HL-60/S4 (cell line): ENCODE measurements around the gene DPYSL5.
"Not testable (repeated sequence)": the region's sequence is repeated elsewhere in the genome, so short reads cannot be mapped to it uniquely, and the experiment has no call there.

ENCODE experiments used
- in situ Hi-C: fragments of 300-500 bp; cut with MboI; formaldehyde crosslinking; loops from 2 replicates; pipeline ENCODE4 v1.14.3; 2022; ENCODE audit warnings: low sequenced_read_pairs

The DPYSL5 gene

DNA sequence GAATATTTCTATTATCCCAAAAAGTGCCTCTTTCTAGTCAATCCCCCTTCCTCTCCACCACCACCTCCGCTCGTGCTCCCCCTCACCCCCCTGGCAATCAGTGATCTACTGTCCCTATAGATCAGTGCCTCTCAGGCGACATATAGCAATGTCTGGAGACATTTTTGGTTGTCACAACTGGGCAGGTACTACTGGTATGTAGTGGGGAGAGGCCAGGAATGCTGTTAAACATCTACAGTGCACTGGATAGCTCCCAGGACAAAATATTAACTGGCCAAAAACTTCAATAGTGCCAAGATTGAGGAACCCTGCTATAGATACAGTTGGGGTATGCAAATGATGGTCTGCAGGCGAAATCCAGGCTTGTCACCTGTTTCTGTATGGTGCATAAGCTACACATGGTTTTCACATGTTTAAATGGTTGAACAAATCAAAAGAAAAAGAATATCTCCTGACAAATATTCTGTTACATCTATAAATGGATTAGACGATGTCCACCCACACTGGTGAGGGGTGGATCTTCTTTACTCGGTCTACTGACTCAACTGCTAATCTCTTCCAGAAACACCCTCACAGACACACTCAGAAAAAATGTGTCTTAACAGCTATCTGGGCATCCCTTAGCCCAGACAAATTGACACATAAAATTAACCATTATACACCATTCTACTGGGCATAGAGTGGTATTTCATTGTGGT lies 25.5 kb downstream of the DPYSL5 start:
- in situ Hi-C loops: no loop called here

- in situ Hi-C loops: no loop called here
These were observed 26.6 kb downstream of the DPYSL5 start for GRCh38 chr2:26874514-26874913.

GRCh38 chr2:26875065-26875634 lies 27.2 kb downstream of the DPYSL5 start:
- in situ Hi-C loops: no loop called here

DNA sequence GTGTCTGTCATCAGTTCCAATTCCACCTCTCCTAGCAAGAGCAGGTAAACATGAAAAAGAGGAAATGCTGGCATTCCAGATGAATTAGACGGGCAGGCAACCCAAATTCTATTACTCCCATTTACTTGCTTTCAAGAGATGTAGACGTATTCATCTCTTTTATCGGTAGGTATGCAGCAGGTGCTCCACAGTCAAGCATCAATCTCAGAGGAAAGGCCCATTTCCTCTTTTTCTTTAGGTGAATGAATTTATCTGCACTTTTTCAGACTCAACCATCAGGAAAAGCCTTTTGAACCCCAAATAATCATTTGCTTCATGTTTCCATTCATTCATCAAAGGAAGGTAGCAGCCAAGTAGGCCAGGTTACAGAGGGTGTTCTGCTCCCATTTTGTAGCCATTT lies 27.9 kb downstream of the DPYSL5 start:
- in situ Hi-C loops: no loop called here

DNA sequence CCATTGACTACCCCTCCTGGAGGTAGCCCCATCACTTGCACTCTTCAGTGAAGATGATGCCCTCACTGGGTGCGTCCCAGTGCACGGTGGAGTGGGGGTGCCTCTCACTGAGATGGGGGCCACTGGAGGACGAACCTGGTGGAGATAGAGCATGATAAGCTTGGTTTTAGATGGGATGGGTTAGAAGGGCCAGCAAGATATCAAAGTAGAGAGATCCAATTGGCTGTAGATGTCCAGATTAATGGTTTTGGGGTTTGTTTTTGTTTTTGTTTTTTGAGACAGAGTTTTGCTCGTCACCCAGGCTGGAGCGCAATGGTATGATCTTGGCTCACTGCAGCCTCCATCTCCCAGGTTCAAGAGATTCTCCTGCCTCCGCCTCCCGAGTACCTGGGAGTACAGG lies 28.3 kb downstream of the DPYSL5 start:
- in situ Hi-C loops: no loop called here

- in situ Hi-C loops: no loop called here
These were observed 29.3 kb downstream of the DPYSL5 start for GRCh38 chr2:26877276-26877675.

GRCh38 chr2:26880161-26880560 lies 32.2 kb downstream of the DPYSL5 start:
- in situ Hi-C loops: no loop called here

- in situ Hi-C loops: no loop called here
These were observed 33.0 kb downstream of the DPYSL5 start for GRCh38 chr2:26880910-26881435.

DNA sequence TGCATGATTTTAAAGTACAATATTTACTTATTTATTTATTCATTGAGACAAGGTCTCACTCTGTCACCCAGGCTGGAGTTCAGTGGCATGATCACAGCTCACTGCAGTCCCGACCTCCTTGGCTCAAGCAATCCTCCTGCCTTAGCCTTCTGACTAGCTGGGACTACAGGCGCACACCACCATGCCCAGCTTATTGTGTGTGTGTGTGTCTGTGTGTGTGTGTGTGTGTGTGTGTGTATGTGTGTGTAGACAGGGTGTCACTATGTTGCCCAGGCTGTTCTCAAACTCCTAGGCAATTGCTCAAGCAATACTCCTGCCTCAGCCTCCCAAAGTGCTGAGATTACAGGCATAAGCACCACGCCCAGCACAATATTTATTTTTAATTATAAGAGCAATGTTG lies 34.3 kb downstream of the DPYSL5 start:
- in situ Hi-C loops: not testable (repeated sequence)

DNA sequence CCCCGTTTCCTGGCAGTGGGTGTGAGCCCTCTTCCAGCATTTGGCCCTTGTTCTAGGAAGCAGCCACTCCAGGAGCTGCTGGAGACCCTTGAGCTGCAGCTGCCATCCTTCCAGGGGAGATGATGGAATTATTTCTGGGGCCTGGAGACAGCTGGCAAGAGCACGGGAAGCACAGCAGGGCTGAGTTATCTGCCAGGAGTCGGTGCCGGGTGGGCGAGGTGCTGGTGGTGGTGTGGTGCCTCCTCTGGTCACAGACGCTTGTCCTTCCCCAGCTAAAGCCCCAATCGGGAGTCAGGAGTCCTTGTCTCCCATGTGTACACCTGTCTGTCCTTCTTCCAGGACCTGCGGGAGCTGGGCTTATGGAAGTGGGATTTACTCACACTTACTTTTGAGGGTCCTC lies 36.0 kb downstream of the DPYSL5 start:
- in situ Hi-C loops: no loop called here

DNA sequence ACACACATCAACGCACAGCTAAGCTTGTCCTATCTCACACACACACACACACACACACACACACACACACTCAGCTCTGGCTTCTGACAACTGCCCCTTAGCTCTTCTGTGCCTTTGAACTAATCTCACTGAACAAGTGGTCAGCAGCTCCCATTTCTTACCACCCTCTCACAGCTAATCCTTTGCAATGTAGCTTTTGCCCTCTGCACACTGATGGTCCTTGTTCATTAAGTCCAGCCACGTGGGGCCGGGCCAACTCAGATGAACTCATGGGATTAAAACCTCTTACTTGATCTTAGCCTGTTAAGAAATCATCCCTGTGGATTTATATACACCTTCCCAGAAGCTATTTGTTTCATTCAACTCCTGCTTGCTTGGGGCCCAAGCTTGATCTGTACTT lies 36.6 kb downstream of the DPYSL5 start:
- in situ Hi-C loops: no loop called here

DNA sequence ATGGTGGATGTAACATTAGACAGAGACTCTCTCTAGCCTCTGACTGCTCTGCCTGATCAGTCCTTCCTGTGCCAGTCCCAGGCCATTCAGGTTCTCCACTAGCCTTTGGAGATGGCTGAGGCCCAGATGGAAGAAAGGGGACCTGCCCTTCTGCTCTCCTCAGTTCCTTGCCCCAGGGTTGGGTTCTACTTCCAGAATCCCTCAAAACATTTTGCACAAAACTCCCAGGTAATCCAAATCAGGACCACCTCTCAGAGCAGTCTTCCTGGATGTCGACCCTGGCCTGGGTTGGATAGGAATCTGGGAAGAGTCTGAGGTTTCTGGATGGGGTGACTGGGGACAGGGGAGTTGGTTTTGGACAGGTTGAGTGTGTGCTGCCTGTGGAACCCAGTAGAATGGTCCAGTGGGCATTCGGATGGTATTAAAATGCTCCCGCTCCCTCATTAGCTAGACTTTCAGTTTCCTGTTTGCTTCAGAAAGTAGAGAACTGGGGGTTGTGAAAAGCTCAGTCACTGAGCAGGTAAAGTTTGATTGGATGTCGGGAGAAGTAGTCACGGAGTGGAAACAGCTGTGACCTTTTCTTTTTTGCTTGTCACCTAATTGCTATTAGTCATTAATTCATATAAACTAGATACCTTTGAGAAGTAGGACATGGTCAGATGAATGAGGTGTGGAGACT lies 37.9 kb downstream of the DPYSL5 start:
- in situ Hi-C loops: no loop called here

- in situ Hi-C loops: no loop called here
These were observed 38.8 kb downstream of the DPYSL5 start for GRCh38 chr2:26886736-26887135.

- in situ Hi-C loops: no loop called here
These were observed 39.2 kb downstream of the DPYSL5 start for GRCh38 chr2:26887151-26887550.

- in situ Hi-C loops: no loop called here
These were observed 41.9 kb downstream of the DPYSL5 start for GRCh38 chr2:26889796-26890195.

GRCh38 chr2:26890341-26891000 lies 42.5 kb downstream of the DPYSL5 start:
- in situ Hi-C loops: no loop called here

- in situ Hi-C loops: no loop called here
These were observed 44.2 kb downstream of the DPYSL5 start for GRCh38 chr2:26892133-26892532.

DNA sequence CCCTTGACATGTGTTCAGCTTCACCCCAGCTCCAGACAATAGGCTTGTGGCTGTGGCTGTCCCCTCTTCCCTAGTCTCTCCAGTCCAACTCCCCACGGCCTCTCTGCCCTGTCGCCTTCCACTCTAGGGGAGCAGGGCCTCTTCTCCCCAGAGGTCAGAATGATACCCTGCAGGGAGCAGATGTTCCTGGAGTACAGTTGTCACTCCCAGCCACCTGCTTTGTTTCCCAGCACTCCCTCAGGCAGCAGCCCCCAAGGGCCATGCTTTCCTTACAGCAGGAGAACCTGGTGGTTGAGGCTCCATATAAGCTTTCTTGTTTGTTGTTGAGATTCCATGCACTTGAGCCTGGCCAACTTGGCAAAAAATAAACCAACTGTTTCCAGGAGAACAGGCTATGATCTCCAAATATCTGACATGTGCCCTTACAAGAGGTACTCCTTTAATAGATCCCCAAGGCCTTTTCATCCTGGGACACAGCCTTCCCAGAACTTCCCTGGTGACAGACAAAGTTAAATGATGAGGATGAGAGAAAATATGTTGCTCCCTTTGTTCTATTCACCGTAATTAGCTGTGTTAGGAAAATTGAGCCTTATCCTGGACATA lies 45.1 kb downstream of the DPYSL5 start:
- in situ Hi-C loops: no loop called here

GRCh38 chr2:26894136-26894535 lies 46.2 kb downstream of the DPYSL5 start:
- in situ Hi-C loops: no loop called here

GRCh38 chr2:26897807-26898479 lies 50.0 kb downstream of the DPYSL5 start:
- in situ Hi-C loops: no loop called here
